ENCODE measurements around the gene LIN28A.

LIN28A gene

GRCh38 chr1:26388791-26389445, 21.7 kb upstream of the LIN28A start:
- peak in 1 of 2 donors; percentile 39 for DNase-seq (ENCODE audit: low read depth in 2 of 2)
- TF ChIP-seq CTCF (IDR thresholded peaks at IDR 0.05; ENCODE audit: low read depth, low read length): no peak
- H3K4me3 ChIP-seq (replicated peaks in 1 of 2; ENCODE audit: low read depth in 2 of 2, low read length in 2 of 2): no peak overlapping the region

- DNase-seq (ENCODE audit: low read depth in 2 of 2): no peak
- no peak for TF ChIP-seq CTCF (IDR thresholded peaks at IDR 0.05; ENCODE audit: low read depth, low read length)
- H3K4me3 ChIP-seq (replicated peaks in 1 of 2; ENCODE audit: low read depth in 2 of 2, low read length in 2 of 2): no peak overlapping the region
Observed at GRCh38 chr1:26389604-26390247, 20.9 kb upstream of the LIN28A start.

GRCh38 chr1:26391450-26391849, 19.2 kb upstream of the LIN28A start:
- H3K4me3 ChIP-seq (replicated peaks in 1 of 2; ENCODE audit: low read depth in 2 of 2, low read length in 2 of 2): no peak overlapping the region
- DNase-seq (ENCODE audit: low read depth in 2 of 2): peak; percentile 68 to 71
- peak; percentile 90 for TF ChIP-seq CTCF (IDR thresholded peaks at IDR 0.05; ENCODE audit: low read depth, low read length)

GRCh38 chr1:26395754-26396153, 14.9 kb upstream of the LIN28A start:
- DNase-seq (ENCODE audit: low read depth in 2 of 2): no peak
- no peak for TF ChIP-seq CTCF (IDR thresholded peaks at IDR 0.05; ENCODE audit: low read depth, low read length)
- no peak overlapping the region for H3K4me3 ChIP-seq (replicated peaks in 1 of 2; ENCODE audit: low read depth in 2 of 2, low read length in 2 of 2)

- TF ChIP-seq CTCF (IDR thresholded peaks at IDR 0.05; ENCODE audit: low read depth, low read length): no peak
- H3K4me3 ChIP-seq (replicated peaks in 1 of 2; ENCODE audit: low read depth in 2 of 2, low read length in 2 of 2): no peak overlapping the region
- DNase-seq (ENCODE audit: low read depth in 2 of 2): no peak
Observed at GRCh38 chr1:26399034-26399433, 11.6 kb upstream of the LIN28A start.

- TF ChIP-seq CTCF (IDR thresholded peaks at IDR 0.05; ENCODE audit: low read depth, low read length): no peak
- DNase-seq (ENCODE audit: low read depth in 2 of 2): no peak
- H3K4me3 ChIP-seq (replicated peaks in 1 of 2; ENCODE audit: low read depth in 2 of 2, low read length in 2 of 2): no peak overlapping the region
Observed at GRCh38 chr1:26401891-26402290, 8.7 kb upstream of the LIN28A start.
